Mesenteric fat pad (tissue), 1 donor: Measurements from ENCODE around the gene SPSB4. TPM values are rescaled to one million over a fixed set of nuclear protein-coding genes. Genes with fewer than 3 reads are reported as not detected.
"Not testable (repeated sequence)": the region's sequence is repeated elsewhere in the genome, so short reads cannot be mapped to it uniquely, and the experiment has no call there.

ENCODE experiments used
- DNase-seq: peaks from one replicate; pipeline ENCODE4 v3.0.0-alpha.2; 2020; ENCODE audit warnings: low spot score
- total RNA-seq: library from RNA; stranded (reverse); fragmentation: NEBNext Ultra II Directional; extraction: Animal tissue kit (Norgen Biotek cat#: 25700); gene quantifications from one replicate; pipeline ENCODE4 v1.2.1, GENCODE V29; 2021
- donor health status: DM: yes; HTN: yes; CAD: no.

SPSB4 gene
- total RNA-seq, 1 donor from 2014 or later: 1.1 TPM

DNA sequence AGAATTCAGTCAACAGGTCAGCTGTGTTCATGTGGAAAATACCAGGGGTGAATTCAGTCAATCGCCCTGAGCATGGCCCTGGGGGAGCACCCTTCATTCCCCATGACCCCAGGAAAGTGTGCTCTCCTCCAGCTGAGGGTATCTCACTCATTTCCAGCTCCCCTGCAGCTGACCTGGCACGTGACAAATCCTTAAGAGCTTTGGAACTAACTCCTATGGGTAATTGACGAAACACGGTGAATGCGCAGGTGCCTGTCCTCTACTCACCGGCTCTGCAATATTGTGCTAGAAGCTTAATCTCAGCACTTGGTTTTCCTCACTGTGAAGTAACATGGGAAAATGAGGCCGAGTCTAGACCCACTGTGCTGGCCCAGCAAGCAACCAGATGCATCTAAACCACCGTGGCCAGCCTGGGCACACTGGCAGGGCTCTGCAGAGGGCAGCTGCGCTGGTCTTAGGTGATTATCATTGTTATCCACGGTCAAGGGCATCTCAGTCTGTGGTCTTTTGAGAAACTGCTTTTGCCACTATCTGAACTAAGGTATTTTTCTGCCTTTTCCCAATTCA, 63.1 kb downstream of the SPSB4 start:
- DNase-seq: no peak

DNA sequence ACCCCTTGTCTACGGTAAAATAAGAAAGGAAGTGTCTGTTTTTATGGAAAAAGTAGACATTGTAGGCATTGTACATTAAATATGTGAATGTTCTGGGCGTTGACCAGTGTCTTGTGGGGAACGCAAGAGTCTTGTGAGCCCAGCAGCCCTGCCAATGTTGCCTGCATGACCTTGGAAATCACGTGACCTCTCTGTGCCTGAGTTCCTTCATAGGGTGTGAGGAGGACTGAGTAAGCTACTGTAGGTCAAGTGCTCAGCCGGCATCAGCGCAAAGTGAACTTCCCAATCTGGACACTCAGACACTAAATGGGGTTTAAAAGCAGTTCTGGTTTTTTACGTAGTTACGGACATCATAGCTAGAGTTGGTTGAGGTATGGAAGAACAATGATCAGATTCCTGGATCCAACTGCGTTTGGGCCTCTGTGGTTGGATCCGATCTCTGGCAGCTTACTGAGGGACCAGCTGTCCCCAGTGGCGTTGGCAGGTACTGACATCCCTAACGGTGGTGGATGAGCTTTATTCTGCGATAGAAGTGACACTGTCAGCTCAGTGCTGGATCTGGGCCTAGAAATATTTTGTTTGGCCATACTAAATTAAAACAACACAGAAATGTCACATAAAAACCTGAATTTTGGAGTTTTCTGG, 63.8 kb downstream of the SPSB4 start:
- peak; percentile 79 for DNase-seq

DNA sequence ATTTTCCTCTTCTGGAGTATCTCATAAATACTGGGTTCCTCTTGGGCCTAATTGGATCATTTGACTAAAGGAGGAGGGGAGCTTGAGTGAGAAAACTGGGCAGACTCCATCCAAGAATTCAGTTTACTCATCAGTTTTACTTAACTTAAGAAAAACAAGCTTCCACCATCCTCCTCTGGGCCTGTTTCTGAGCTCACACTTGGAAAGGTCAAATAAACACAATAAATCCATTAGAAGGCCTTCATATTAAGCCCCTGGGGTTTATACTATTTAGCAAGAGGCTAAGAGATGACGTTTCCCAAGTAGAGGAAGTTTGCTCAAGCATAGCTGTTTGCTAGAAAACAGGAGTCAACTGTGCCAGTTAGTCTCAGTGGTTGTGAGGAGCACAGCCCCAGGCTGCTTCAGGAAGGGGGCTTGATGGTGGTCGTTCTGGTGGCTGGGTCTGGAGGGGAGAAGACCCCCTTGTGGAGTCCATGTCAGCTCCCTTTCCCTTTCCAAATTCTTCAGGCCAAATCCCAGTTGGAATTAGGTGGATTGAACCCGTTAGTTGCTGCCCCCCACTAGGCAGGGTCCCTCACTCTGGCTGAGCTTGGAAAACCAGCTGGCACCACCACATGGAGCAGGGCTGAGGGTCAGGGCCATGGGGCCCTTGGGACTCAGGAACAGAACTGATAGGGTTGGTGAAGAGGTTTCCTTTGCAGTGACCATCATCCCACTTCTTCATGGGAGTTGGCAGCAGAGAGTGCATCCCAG, 64.8 kb downstream of the SPSB4 start:
- peak; percentile 59 for DNase-seq

DNA sequence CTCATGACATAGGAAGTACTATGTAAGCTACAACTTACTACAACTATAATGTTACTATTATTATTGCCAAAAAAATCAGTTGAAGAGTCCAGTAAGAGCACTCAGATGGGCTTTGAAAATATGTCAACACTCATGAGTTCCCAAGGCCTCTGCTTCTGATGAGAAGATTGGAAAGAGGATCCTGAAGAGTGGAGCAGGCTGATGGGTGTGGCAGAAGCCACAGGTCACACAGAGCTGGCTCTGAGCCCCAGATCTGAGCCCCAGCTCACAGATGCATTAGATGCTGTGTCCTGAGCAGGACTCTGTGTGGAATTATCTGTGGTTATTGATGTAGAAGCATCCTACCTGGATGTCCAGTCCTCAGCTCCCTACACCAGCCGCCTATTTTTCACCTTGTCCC, 65.6 kb downstream of the SPSB4 start:
- DNase-seq: no peak

DNA sequence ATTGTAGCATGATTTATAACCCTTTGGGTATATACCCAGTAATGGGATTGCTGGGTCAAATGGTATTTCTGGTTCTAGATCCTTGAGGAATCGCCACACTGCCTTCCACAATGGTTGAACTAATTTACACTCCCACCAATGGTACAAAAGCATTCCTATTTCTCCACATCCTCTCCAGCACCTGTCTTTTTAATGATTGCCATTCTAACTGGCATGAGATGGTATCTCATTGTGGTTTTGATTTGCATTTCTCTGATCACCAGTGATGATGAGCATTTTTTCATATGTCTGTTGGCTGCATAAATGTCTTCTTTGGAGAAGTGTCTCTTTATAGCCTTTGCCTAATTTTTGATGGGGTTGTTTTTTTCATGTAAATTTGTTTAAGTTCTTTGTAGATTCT, 66.8 kb downstream of the SPSB4 start:
- DNase-seq: not testable (repeated sequence)

DNA sequence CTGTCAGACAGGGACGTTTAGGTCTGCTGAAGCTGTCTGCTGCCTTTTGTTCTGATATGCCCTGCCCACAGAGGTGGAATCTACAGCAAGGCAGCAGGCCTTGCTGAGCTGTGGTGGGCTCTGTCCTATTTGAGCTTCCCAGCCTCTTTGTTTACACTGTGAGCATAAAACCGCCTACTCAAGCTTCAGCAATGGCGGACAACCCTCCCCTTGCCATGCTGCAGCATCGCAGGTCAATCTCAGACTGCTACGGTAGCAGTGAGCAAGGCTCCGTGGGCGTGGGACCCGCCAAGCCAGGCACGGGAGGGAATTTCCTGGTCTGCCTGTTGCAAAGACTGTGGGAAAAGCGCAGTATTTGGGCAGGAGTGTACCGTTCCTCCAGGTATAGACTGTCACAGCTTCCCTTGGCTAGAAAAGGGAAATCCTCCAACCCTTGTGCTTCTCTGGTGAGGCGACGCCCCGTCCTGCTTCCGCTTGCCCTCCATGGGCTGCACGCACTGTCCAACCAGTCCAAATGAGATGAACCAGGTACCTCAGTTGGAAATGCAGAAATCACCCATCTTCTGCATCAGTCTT, 71.4 kb downstream of the SPSB4 start:
- DNase-seq: peak; percentile 55

DNA sequence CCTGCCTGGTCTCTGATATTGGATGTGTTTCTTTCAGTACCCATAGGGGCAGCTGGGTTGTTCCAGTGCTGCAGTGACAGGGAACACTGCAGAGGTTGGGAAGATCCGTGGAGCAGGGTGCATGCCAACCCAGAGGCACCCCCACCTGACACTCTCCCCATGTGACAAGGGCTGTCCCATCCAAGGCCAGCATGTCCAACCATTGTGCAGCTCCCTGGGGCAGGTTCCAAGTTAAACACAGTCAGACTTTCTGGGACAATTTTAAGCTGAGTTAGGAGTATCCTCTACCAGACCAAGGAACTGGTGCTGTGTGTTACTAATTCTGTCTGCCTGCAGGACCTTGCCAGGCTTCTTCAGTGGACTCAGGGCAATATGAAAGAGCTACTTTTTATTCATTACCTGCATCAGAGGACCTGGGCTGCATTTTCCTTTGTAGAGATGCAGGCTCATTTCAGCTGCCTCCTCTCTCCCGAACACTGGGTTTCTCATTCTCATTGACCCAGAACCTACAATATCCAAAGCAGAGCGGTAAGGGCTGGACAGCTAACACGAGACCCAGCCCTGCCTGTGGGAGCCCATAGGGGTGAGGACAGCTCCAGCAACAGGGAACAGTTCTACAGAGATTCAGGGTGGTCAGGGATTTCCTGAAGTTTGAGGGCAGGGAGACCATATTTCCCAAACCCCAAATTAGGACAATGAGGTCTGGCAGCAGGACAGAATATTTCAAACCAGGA, 72.7 kb downstream of the SPSB4 start:
- peak; percentile 59 for DNase-seq

DNA sequence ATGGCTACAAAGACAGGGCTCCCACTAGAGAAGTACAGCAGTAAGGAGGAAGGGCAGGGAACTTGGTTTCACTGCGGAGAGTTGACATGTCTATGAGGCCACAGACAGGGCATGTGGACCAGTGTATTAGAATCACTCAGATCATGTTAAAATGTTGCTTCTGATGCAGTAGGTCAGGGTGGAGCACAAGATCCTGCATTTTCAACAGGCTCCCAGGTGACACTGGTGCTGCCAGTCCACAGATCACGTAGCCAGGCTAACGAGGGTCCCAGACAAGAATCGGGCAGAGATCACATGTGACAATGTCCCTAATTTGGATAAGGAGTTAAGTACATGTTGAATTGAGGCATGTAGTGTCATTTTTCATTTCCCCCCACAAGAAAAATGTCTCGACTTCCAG, 73.6 kb downstream of the SPSB4 start:
- peak; percentile 49 for DNase-seq

DNA sequence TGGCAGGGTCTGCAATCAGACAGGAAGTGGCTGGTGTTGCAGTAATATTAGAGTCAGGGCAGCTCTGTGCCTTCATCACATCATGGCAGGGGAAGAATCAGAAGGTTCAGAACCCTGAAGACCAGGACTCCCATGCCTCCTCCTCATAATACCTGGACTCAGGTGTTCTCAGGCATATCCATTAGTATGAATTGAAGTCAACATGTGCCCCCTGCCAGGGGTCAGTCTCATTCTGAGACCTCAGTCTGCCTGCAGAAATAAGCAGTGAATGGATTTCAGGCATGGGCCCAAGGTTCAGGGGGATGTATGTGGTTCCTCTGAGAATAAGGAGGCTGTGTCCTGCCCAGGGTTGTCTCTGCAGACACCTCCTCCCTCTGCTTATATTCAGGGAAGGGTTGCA, 74.2 kb downstream of the SPSB4 start:
- no peak for DNase-seq

DNA sequence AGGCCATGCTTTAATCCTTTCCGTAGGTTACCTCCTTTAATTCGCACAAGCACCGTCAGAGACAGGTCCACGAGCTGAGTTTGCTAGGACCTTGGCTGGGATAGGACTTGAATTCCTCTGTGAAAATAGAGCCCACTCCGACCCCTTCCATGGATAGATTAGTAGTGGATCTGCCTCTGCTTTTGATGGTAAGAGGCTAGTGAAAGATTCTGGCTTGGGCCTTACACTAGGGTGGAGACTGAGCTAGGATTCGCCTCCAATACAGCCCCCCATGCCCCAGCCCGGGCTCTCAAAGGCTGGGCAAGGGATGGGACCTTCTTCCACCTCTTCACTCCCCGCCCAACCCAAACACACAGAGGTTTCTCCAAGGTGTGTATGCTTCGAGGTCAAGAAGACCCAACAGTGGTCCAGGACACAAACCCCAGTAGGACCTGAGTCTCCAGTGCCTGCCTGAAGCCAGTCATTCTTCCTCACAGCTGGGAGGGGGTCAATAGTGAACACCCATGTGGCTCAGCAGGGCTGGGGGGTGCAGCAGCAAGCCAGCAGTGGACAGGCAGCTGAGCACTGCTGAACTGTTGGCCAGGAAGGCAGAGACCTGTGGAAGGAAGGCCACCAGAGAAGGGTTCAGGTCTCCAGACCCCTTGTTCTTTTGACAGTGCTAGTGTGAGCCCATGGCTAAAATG, 75.7 kb downstream of the SPSB4 start:
- peak; percentile 60 for DNase-seq

DNA sequence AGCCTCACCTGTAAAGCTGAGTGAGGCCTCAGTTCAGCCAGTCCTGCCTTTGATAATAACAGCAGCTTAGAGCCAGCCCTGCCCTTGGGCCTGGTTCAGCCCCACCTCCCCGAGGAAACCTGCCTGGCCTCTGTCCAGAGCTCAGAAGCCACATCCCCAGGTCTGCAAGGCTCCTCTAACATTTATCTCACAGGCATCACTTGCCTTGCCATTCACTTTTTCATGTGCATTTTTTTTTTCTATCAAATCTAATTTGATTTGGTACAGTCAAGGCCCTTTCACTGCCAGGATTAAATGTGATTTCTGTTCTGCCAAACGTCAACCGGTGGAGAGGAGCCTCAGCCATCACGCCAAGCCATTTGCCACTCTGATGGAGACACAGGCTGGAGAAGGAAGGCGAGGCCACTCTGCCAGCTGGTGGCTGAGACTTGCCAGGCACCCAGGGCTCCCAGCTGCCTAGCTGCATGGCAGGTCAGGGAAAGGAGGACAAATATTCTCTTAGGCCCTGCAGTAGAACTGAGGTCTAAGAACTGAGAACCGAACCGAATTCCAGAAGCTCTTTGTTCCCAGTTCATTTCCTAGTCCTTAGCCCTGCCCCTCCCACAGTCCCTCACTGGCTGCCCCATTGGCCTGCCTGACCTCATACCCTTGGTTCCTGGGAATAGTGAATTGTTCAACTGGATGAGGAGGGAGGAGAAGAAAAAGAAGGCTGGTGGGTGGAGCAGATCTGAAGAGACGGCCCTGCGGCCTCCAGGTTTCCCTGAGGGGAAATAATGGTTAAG, 76.4 kb downstream of the SPSB4 start:
- peak; percentile 73 for DNase-seq

DNA sequence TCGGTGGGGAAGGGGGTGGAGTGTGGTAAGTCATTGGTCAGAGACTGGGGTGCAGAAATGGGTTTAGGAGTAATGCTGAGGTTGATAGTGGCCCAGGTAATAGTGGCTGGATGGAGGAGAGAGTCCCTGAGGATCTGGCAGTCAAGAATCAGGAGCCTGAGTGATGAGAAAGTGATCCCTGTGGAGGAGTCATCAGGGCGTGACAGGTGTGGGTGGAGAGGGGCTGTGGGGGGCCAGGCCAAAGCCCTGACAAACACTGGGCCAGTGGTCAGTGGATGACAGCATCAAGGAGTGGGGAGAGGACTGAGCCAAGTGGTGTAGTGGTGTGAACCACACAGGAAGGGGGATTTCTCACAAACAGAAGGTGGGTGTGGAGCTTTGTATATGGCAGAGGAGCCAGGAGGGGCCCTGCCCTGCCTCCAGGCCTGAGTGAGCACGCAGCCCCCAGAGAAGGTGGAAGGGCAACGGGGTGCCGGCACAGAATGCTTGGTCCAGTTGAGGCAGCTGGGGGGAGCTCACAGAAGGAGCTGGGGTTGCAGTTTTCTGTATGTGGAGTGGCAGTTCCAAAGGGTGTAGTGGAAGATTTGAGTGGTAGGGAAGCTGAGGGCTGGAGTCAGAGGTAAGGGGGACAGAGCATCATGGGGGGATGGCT, 77.1 kb downstream of the SPSB4 start:
- peak; percentile 62 for DNase-seq

DNA sequence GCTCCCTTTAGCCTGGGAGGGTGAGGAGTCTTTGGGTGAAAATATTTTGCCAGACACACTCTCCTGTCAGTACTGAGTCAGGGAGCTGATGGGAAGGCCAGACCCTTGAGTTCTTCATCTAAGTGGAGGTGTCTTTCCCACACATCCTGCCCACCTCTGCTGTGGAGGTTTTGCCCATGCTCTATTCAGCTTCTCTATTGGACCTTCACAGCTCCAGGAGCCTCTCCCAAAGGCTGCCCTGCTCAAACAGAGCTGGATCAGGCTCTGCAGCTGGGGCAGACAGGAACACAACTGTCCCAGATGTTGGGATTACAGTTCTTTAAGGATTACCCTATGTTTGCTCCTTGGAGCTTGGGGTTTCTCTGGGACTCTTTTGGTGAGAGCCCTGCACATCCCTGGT, 77.9 kb downstream of the SPSB4 start:
- DNase-seq: peak; percentile 78

DNA sequence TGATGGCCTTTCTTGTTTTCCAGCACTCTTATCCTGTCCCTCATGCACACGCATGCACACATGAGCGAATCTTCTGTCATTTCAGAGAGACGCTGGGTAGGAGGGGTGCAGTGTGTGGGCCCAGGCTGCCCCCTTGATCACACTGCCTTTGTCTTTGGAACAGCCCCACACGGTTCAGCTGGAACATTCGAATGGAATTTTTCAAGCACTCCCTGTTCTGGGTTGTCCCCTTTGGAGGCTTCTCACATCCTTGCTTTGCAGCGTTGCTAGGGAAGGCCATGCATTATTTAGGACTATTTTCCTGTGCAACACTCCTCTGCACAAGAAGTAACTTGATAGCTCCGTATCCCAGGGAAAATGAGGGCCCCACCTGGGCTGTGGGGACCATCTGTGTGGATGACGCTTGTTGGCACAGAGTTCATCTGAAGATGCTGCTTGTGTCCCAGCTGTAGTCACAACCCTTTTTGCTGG, 78.4 kb downstream of the SPSB4 start:
- DNase-seq: peak; percentile 80

DNA sequence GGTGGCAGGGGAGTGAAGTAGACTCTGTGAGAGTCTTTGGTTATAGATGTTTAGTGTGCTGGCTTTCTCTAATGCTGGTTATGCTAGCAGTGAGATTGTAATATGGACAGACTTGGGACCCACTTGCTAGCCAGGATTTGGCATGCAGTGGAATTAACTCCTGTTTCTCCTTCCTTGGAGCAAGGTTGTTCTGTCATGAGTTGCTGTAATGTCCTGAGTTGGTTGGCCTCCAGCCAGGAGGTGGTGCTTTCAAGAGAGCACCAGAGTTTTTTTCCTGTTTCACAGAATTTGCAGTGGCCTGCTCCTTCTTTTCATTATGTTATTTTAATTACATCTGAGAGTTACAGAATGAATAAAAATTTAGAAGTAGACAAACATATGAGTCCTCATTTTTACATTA, 92.4 kb downstream of the SPSB4 start:
- no peak for DNase-seq

DNA sequence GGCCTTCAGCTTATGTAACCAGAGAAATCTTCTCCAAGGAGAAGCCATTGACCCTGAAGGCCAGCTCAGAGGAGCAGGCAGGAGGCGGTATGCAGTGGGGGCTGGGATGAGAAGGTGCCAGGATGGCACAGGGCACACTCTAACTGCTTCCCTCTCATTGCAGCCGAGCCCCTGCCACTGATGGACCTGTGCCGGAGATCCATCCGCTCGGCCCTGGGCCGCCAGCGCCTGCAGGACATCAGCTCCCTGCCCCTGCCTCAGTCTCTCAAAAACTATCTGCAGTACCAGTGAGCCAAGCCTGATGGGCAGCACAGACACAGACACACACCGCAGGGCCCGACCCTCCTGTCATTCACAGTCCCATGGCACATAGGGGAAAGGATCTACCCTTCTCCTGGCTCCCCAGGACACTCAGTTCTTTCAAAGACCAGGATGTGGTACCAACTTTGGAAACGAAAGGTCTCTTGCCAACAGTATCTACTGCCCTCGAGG, 95.9 kb downstream of the SPSB4 start:
- DNase-seq: no peak

DNA sequence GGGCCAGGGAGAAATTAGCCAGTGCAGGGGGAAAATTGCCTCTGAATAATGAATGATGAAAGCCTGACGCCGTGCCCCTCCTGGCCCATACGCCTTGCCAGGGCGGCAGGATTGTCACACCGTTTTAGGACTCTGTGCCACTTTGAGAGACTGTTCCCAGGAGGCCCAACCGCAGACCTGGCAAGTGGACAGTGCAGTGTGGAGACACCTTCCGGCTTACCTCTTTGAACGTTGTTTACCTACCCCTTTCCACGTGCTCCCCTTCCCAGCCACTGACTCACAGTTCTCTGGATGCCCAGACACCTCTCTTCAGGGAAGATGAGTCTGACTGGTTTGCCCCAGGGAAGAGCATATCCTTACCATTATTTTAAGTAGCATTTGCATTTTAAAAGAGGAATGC, 96.5 kb downstream of the SPSB4 start:
- DNase-seq: no peak

DNA sequence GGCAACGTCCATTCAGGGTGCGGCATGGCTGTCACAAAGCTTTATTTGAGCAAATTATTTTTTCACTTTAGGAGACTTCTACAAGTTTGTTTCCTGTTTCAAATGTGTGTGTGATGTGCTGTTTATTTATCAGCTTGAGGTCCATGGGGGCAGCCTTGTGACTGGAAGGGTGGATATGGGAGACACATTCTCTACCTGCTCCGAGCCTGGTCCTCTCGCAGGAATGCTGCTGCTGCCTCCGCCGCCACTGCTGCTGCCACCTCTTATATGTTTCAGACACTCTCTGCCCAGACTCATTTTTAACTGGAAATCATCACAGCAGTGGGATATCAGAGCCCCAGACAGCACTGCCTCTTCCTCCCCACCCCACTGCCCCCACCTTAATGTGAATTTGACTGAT, 97.0 kb downstream of the SPSB4 start:
- no peak for DNase-seq

DNA sequence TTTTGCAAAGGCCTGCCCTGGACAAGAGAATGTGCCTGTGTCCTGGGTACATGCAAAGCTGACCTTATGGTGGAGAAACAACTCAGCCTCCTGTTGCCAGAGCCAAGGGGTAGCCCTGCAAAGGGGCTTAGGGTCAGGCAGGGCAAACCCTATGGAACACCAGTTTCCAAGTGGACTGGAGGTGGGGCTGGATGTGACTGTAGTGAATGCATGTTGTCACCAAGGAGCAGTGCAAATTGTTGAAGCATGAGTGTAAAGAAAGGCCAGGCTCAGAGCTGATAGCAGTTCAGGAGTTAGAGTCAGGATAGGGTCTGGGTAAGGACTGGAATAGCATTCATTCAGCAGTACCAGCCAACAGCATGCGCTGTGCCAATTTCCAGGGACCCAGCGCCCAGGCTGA, 97.6 kb downstream of the SPSB4 start:
- DNase-seq: no peak
